Skin of body (tissue), 2 donors: ENCODE results near the gene CSTA. TPM values are rescaled to one million over a fixed set of nuclear protein-coding genes. Genes with fewer than 3 reads are reported as not detected.

Experiments used
- DNase-seq: peaks from one replicate; lab custom pipeline; 2025; lab: John Stamatoyannopoulos, UW
- total RNA-seq: library from RNA; depleted of rRNA; stranded (reverse); fragments of >200 nt; gene quantifications from one replicate; pipeline ENCODE4 v1.2.3, GENCODE V29; 2014

Gene CSTA, protein sequence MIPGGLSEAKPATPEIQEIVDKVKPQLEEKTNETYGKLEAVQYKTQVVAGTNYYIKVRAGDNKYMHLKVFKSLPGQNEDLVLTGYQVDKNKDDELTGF
- total RNA-seq: 63.8 TPM

DNA sequence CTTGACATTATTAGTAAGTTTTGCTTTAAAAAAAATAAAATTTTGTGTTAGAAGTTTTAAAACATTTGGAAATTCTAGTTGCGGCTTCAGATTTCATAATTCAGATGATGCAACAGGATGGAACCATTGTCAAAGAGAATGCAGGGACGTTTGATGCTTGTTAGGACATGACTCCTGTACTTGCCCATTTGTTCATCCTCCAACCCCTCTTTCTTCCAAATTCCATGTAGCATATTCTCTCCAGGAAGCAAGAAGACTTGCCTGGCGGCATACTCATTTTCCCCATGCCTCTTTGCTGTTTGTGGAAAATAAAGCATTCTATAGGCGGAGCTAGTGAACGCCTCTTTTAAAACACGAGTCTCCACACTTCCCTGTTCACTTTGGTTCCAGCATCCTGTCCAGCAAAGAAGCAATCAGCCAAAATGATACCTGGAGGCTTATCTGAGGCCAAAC is at the start of gene CSTA:
TSS of gene CSTA (plus strand) at position 378 of the 453 bp plus-strand sequence. CDS start at position 423, 45 bp downstream.
- DNase-seq: no peak

- DNase-seq: no peak
These were observed 43.2 kb upstream of the CSTA start for GRCh38 chr3:122281891-122282290.

DNA sequence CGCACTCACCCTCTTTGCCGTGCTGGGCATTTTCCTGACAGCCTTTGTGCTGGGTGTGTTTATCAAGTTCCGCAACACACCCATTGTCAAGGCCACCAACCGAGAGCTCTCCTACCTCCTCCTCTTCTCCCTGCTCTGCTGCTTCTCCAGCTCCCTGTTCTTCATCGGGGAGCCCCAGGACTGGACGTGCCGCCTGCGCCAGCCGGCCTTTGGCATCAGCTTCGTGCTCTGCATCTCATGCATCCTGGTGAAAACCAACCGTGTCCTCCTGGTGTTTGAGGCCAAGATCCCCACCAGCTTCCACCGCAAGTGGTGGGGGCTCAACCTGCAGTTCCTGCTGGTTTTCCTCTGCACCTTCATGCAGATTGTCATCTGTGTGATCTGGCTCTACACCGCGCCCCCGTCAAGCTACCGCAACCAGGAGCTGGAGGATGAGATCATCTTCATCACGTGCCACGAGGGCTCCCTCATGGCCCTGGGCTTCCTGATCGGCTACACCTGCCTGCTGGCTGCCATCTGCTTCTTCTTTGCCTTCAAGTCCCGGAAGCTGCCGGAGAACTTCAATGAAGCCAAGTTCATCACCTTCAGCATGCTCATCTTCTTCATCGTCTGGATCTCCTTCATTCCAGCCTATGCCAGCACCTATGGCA is 41.1 kb upstream of the CSTA start:
- no peak for DNase-seq

GRCh38 chr3:122284486-122284885 is 40.6 kb upstream of the CSTA start:
- no peak for DNase-seq

DNA sequence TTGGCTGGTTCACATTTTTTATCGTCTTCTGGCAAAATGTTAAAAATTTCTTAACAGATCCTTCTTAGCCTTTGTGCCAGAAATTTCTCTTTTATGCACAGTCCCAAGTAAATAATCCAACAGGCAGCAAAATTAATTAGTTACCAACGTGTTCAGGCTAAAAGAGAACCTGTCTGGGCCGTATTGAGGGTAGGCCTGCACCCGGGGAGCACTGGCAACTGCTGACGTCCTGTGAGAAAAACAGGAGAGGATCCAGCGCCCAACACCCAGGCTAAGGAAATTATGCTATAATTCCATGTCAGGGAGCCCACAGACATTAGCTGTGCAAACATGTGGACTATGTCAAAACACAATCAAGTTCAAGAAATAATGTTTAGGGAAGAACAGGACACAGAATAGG is 30.7 kb upstream of the CSTA start:
- no peak for DNase-seq

DNA sequence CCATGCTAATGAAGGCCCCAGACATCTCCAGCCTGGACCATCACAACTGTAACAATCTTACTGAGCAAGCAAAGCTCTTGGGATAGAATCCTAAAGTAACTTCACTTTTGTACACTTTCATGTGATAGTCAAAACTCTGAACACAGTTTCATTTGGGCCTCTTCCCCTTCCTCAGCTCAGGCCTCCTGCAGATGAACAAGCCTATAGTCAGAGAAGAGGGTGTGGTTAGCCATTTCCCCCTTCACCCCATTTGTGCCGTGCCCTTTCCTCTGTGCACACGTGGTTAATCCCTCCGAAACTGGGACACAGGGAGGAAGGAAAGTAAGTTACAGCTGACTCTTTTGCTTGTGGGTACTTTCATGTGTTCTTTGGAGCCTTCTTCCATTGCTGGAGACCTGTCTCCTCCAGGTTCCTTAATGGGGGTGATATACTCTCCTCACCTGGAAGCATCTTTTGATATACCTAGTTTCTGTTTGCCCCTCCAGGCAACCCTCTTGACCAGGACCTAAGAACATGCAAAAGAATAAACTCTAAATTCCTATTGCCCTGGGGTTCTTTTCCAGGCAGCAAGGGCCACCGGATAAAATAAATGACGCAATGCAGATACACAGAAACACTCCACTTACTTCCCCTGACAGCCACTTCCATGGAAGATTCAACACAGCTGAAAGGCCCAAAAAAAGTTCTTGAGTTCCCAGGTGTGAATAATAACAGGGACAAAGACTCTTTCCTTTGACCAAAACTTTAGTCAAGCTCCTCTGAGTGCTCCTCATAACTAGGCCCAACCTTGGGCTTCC is 29.6 kb upstream of the CSTA start:
- DNase-seq: no peak

DNA sequence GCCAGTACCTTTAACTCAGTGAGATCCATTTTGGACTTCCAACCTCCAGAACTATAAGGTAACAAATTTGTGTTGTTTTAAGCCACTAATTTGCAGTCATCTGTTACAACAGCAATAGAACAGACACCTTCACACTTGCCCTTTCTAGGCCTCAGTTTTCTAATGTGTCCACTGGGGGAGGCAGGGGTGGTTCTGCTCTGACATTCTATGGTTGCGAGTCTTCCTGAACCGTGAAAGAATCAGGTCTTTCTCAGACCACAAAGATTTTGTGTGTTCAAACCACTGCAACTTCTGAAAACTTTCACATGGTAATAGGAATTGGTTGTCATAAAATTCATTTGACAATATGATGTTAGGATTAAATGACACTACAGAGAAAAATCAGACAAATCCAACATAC is 26.8 kb upstream of the CSTA start:
- no peak for DNase-seq

GRCh38 chr3:122299215-122299614 is 25.8 kb upstream of the CSTA start:
- DNase-seq: no peak

DNA sequence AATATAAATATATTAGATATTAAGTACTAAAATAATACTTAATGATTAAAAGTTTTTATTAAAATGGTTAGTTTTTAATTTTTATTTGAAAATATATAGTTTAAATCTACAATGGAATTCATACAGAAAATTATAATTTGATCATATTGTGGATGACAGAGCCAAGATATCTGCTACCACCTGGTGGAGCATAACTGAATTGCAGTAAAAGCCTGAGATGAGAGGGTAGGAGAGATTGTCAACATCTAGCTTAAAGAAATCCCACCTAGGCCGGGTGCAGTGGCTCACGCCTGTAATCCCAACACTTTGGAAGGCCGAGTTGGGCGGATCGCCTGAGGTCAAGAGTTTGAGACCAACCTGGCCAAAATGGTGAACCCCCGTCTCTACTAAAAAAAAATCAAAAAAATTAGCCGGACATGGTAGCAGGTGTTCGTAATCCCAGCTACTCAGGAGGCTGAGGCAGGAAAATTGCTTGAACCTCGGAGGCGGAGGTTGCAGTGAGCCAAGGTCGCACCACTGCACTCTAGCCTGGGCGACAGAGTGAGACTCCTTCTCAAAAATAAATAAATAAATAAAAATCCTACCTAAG is 25.1 kb upstream of the CSTA start:
- no peak for DNase-seq

- no peak for DNase-seq
These were observed 24.0 kb upstream of the CSTA start for GRCh38 chr3:122301063-122301462.

DNA sequence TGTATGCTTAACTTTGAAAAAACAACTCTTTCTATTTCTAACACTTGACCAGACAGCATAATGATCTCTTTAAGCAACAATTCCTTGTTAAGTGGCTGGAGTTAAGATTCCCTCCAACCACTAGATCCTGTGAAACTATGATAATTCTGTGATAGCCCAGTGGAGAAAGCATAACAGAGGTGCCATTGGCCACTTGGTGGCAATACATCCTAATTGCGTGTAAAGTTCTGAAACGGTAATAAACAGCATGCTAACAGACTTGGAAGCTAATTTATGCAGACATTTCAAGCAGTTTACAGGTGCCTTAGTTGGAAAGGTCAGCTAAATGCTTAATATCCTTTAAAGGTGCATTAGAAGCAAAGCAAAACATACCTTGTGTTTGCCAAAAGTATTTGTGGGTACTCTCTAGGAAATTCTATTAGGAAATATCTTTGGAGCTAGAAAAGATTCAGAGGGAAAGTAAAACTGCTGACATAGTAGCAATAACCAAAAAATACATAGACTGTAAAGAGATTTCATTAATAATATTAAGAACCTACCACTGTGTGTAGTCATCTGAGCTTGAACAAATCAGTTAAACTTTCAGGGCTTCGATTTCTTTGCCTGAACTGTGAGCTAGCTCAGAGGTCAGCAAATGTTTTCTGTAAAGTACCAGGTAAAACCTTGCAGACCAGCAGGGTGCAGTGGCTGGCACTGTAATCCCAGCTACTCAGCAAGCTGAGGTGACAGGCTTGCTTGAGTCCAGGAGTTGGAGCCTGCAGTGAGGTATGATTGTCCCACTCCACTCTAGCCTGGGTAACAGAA is 19.0 kb upstream of the CSTA start:
- DNase-seq: no peak

- no peak for DNase-seq
These were observed 18.5 kb upstream of the CSTA start for GRCh38 chr3:122306622-122306953.

- DNase-seq: no peak
These were observed 17.9 kb upstream of the CSTA start for GRCh38 chr3:122307094-122307687.

- DNase-seq: no peak
These were observed 17.1 kb upstream of the CSTA start for GRCh38 chr3:122307976-122308375.

DNA sequence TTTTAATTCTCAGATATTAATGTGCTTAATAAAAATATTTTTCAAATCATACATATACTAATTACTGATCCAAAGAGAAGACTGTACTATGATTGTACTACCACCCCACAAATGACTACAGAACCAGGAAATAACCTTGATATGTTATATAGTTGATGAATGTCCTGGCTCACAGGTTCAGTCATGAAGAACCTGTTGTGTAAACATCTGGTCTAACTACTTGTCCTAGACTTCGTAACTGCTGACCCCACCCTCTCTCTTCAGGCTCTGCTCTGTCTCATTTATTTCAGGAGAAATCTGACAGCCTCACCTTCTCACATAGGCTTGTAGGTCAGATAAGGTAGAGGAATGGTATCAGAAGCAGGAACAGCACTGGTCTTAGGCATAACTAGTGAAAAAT is 14.7 kb upstream of the CSTA start:
- no peak for DNase-seq

DNA sequence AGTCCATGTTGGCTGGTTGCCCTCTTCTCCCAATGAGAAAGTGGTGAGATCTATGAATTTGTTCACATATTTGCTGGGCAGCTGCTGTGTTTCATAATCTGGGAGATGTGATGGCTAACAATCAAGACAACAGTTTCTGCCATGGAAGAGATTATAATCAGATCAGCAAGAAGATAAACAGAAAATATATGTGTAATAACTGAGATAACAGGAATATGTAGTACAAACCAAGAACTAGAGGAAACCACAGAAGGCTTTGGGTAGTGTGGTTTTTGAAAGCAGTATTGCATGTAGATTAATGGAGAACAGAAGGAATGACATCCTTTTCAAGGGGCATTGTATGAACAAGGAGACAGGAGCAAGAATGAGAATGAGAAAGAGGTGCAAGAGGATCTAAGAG is 12.2 kb upstream of the CSTA start:
- no peak for DNase-seq

DNA sequence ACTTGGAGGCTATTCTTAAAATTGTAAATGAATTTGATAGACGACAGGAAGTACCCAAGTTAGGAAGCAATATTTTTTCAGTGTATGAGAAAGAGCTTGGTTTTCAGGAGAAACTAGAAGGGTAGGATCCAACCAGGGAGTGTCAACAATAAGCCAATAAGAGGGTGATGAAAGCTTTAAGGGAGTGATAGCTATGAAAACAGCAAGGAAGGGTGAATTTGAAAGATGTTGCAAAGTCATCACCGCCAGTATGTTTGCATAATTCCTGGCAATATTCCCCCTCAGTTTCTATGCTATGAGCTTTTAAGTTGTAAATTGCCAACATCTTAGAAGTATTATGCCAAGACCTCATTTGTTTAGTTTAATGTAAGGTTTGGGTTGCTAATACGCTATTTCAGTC is 11.8 kb upstream of the CSTA start:
- no peak for DNase-seq

DNA sequence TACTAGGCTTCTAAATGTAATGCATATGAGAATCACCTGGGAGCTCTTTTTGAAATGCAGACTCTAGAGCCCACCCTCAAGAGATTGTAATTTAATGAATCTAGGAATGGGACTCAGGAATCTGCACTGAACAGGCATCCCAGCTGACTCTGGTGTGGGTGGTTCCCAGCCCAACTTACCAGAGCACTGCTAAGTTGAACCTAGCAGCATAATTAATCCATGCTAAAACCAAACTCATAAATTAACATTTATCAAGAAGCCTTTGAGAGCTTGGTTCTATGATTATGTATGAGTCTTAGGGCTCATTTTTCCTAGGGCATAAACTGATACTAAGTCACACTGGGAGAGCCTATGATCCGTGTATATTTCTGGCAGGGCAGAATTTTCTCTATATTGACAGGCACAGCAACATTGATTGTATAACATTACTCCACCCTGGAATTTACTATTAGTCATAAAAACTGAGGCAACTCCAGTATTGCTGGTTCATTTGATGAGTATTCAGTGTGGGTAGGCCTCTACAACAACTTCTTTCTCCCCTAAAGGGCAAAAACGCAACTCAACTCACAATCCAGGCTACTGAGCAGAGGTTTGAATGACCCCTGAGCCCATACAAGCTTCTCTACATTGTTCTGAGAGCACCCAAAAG is 10.7 kb upstream of the CSTA start:
- DNase-seq: no peak

DNA sequence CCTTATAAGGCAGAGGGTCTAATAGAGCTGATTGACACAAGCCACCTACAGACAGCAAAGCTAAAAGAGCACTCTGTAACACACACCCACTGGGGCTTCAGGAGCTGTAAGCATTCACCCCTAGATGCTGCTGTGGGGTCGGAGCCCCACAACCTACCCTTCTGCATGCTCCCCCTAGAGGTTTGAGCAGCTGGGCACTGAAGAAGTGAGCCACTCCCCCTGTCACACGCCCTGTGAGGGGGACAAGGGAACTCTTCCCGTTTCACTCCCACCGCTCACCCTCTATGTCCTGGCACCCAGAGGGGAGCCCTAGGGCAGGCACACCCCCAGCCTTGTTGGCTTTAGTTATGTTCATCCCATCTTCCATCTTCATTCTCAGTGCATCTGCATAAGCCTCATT is 9.4 kb upstream of the CSTA start:
- DNase-seq: no peak

DNA sequence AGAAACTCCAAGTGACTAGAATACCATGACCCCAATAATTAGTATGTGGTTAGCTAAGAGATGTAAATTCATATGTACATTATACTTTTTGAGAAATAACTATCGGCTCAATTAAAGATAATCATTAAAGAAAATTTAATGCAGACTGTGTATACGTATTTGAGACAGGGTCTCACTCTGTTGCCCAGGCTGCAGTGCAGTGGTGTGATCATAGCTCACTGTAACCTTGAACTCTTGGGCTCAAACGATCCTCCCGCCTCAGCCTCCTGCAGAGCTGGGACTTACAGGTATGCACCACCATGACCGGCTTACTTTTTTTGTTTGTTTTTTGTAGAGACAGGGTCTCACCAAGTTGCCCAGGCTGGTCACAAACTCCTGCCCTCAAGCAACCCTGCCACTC is 8.7 kb upstream of the CSTA start:
- no peak for DNase-seq

- no peak for DNase-seq
These were observed 6.4 kb upstream of the CSTA start for GRCh38 chr3:122318620-122319019.
